AG09309 (cell line): Measurements from ENCODE around the gene ELN.

Experiments
- DNase-seq: peaks from one replicate; pipeline ENCODE4 v3.0.0-alpha.2; 2010; ENCODE audit warnings: low read depth
- H3K4me3 ChIP-seq: 2 replicates; pipeline ENCODE4 v1.5.1; 2011; ENCODE audit warnings: mild to moderate bottlenecking, low read depth, low read length, moderate library complexity; ENCODE audit not compliant: control insufficient read depth
- CTCF ChIP-seq: IDR thresholded peaks from 2 replicates; pipeline ENCODE4 v1.5.1; 2011; ENCODE audit warnings: mild to moderate bottlenecking, low read depth, low read length, inconsistent platforms; ENCODE audit not compliant: insufficient read depth, control insufficient read depth; ENCODE audit errors: missing control alignments

Gene ELN

GRCh38 chr7:73999664-74000435 is 28.1 kb upstream of the ELN start:
- no peak overlapping the region for H3K4me3 ChIP-seq
- TF ChIP-seq CTCF, result no peak
- DNase-seq, result peak; percentile 83

GRCh38 chr7:74000489-74001149 is 27.4 kb upstream of the ELN start:
- DNase-seq, result no peak
- H3K4me3 ChIP-seq, result no peak overlapping the region
- TF ChIP-seq CTCF, result no peak

GRCh38 chr7:74001150-74001494 is 26.9 kb upstream of the ELN start:
- no peak for DNase-seq
- no peak overlapping the region for H3K4me3 ChIP-seq
- TF ChIP-seq CTCF, result no peak

GRCh38 chr7:74002474-74003017 is 25.4 kb upstream of the ELN start:
- TF ChIP-seq CTCF, result no peak
- H3K4me3 ChIP-seq, result no peak overlapping the region
- DNase-seq, result peak; percentile 39

- H3K4me3 ChIP-seq, result no peak overlapping the region
- no peak for DNase-seq
- no peak for TF ChIP-seq CTCF
Observed at GRCh38 chr7:74003621-74004020, 24.4 kb upstream of the ELN start.

- TF ChIP-seq CTCF, result no peak
- no peak for DNase-seq
- no peak overlapping the region for H3K4me3 ChIP-seq
Observed at GRCh38 chr7:74006032-74006431, 21.9 kb upstream of the ELN start.
